H1 (cell line): ENCODE data around the gene RFLNA.

Experiments used
- BCL11A ChIP-seq, 2 experiments: IDR thresholded peaks; one replicate each; pipeline ENCODE4 v1.6.1; 2011; ENCODE audit warnings: low read depth in 2 of 2, low read length in 2 of 2, mild to moderate bottlenecking in 2 of 2
- CTCF ChIP-seq, 3 experiments: IDR thresholded peaks; 1 replicate in 2 of 3; 2 replicates in 1 of 3; pipeline versions ENCODE4 v1.5.1 to v1.6.1; 2011; ENCODE audit warnings: low read length in 3 of 3, mild to moderate bottlenecking in 3 of 3, inconsistent platforms in 2 of 3, low read depth in 1 of 3, moderate library complexity in 1 of 3; ENCODE audit not compliant: insufficient read depth in 1 of 3; ENCODE audit errors: control extremely low read depth in 1 of 3
- YY1 ChIP-seq: IDR thresholded peaks from 2 replicates; pipeline ENCODE4 v1.6.1; 2011; ENCODE audit warnings: low read depth, mild to moderate bottlenecking, low read length

GRCh38 chr12:124316257-124316900 lies 21.5 kb downstream of the RFLNA start:
- TF ChIP-seq CTCF (IDR thresholded peaks at IDR 0.05; ENCODE audit: control extremely low read depth in 1 of 3, insufficient read depth in 1 of 3, low read depth in 1 of 3, low read length in 3 of 3) (no peak), BCL11A (IDR thresholded peaks at IDR 0.05; ENCODE audit: low read depth in 2 of 2, low read length in 2 of 2) (no peak), YY1 (no peak)
